GM12891 (cell line): ENCODE measurements around the gene PRKAG1.

ENCODE experiments used
- POLR2A ChIP-seq: IDR thresholded peaks from 2 replicates; pipeline ENCODE4 v1.6.1; 2011; ENCODE audit warnings: low read depth, low read length, control low read depth
- SPI1 ChIP-seq: IDR thresholded peaks from 2 replicates; pipeline ENCODE4 v1.6.1; 2011; ENCODE audit warnings: low read depth, low read length, control low read depth

DNA sequence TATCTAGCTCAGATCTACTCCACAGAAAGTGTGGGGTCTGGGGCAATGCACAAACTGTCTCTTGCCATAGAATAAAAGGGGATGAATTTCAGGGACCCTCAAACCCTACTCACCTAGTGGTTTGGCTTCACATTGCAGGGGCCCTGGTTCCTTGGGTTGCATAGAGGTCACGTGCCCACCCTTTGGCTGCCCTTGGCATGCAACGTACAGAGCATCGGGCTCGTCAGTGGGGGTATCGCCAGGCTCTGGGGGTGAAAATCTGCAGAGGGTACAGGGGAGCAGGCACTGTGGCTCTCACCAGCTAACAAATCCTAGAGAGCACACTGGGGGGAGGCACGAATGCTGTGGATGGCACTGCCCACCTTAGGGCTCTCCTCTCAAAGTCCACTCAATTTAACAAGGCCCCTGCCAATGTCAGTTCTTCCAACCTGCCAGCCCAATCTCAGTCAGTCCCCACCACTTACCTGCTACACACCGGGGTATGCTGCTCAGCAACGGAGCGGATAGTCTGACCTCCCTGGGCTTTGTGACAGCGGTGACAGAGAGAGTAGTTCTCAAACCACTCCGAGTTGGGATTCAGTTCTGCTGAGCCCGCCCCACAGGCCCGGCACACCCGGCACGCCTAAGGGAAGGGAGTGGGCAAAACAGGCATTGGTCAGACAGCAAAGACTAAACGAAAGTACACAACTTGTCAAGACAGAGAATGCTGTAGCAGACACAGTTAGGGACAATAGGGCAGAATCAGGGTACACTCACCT is 34.1 kb upstream of the PRKAG1 start:
- TF ChIP-seq POLR2A: no peak
- TF ChIP-seq SPI1: no peak
